ENCODE data around the gene RETREG2.

Gene RETREG2

GRCh38 chr2:219218217-219218731 lies 40.2 kb downstream of the RETREG2 start:
- no peak for DNase-seq

DNA sequence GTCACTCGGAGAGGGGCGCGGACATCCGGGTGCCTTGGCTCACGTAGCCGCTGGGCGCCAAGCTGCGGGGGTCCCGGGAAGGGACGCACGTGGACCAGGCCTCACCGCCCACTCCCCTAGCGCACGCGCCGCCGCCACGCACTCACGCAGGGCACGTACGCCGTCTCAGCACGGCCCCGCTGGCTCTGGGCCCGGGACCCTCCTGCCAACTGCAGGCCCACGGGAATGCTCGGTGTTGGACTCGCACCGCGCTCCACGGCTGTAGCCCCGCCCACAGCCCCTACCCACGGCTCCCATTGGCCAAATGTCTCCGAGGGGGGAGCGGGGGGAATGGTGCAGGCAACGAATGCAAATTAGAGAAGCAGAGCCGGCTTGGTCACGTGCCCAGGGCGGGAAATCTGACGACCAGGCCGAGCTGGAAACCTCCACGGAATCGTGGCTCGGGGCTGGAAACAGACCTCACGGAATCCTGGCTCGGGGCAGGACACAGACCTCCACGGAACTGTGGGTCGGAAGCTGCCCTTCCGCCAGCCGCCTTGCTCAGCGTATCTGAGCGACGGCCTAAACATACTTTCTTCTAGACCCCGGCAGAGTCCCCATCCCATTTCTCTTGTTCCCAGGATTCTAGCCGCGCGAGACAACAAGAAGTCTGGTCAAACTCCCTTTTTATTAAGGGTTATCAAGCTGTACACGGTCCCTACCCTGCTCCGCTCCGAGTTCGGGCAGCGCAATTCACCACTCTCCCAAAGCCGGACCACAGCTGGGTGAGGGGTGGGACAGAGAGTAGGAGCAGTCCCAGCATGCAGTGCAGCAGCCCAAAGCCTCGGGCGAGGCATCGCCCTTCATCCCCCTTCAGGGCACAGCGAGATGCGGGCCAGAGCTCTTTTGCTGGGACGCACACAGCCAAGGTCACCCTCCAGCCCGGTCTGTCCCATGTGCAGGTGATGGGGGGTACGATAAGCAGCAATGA lies 40.9 kb downstream of the RETREG2 start, which contains the start of gene ABCB6:
Gene ABCB6, minus strand, starts transcription at position 227 of the 970 bp plus-strand sequence. CDS start 285 bp downstream, outside the sequence.
- DNase-seq: peak; percentile 83 to 86

DNA sequence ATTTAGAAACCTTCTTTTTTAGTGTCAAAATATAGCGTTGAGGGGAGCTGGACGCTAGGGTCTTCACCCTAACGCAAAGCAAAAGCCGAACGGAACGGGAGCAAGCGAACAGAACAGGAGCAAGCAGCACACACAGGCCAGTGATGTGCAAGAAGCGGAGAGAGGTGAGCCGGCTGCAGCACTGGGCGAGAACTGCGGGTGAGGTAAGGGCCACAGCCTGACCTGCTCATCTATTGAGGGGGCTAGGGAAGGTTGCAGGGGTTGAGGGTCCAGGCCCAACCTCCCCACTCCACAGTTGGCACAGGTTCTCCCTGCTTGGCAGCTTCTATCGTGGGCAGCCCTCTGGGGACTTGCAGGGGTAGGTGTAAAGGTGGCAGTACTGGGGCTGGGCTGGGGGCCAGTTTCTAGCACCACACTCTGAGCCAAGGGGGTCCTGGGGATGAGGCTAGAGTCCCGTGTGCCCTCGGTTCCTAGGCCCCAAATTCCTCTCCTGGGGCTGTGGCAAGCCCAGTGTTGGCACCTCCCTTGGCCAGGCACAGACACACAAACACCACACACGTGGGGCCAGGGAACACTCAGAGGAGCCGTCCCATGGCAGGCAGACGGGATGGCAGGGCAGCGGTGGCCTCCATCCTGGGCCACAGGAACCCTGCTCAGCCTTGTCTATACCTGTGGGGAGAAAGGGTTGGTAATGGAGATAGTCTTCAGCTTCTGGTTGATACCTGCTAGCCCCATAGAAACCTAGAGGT lies 41.9 kb downstream of the RETREG2 start:
- no peak for DNase-seq

- no peak for DNase-seq
Measured at GRCh38 chr2:219220652-219221402, 42.8 kb downstream of the RETREG2 start.

DNA sequence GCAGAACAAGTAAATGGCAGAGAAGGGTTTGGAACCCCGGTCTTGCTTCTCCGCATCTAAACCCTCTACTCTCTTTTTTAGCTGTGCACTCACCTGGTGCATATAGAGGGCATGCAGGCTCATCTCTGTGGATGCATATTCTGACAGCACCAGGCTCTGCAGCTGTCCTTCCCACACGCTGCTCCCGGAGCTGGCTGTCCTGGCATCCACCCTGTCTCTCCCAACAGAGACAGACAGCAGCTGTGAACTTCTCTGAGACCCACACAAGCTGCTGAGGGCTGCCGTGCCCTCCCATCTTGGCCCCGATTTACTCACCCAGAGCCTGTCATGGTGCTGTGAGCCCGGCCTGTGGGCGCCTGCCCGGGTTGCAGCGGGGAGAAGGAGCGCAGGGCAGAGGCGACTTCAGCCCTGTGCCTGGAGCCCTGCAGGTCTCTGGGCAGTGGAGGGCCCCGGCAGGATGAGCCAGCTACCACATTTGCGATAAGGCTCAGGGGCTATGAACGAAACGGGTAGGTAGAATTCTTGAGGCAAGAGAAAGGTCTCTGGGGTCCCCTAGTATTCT lies 44.0 kb downstream of the RETREG2 start:
- no peak for DNase-seq

DNA sequence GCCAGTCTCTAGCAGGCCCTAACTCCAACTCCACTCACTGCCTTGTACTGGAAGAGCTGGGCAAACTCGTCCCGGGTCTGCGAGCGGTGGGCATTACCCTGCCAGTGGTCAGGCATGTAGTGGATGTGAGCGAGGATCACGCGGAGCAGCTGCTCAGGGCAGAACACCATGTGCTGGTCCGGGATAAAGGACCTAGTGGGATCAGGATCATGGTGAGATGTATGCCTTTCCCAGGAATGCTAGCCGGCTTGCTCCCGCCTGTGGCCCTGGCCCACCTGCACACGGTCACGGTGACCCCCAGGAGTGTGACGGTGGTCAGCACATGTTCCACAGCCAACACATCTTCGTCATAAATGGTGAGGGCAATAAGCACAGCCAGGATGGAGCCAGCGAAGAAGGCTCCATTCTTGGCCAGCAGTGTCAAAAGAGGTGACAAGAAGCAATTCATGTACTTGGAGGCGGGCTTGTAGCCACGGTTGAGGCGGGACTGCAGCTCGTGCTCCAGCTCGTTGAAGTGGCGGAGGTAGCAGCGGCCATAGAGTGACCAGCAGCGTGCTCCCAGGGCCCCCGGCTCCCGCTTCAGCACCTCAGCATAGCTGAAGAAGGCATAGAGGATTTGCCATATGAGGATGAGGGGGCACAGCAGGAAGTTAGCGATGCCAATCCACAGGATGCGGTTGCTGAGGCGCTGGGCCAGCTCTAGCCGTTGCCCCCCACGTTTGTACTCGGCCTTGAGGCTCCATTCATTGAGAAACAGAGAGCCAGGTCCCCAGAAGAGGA lies 45.9 kb downstream of the RETREG2 start:
- DNase-seq: no peak

GRCh38 chr2:219225350-219225749 lies 47.3 kb downstream of the RETREG2 start:
- DNase-seq: no peak

DNA sequence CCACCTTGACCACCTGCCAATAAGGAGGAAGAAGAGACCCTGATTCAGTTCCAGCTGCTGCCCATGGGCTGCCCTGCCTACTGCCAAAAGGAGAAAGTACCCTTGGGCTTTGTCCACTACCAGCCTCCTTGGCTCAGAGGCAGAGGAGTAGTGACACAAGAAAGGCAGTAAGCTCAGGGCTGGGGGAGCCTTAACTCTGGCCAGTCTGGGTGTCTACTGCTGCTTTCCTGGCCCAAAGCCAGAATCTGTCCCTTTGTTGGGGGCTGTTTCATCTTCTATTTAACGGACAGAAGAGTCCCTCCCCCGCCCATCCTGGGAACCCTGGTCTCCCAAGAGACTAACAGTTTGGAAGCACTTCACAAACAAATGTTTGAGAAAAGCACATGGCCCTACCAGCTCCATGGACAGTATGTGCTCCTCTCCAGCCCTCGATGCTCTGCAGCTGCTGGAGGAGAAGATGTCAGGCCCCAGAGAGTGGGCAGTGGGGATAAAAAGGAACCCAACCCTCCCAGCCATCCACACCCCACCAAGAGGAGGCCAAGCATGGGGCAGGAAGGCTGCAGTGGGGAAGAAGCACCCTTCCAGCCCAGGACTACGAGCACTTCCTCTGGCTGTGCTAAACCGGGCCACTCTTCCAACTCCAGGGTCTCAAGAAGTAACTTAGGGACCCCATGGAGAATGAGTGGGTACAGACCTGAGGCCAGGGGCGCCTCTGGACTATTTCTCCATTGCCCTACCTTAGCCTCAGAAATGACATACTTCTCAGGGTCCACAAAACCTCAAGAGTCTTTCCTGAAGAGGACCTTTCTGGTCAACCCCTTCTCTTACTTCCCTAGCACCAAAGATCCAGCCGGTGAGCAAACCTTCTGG lies 50.2 kb downstream of the RETREG2 start:
- DNase-seq: no peak

DNA sequence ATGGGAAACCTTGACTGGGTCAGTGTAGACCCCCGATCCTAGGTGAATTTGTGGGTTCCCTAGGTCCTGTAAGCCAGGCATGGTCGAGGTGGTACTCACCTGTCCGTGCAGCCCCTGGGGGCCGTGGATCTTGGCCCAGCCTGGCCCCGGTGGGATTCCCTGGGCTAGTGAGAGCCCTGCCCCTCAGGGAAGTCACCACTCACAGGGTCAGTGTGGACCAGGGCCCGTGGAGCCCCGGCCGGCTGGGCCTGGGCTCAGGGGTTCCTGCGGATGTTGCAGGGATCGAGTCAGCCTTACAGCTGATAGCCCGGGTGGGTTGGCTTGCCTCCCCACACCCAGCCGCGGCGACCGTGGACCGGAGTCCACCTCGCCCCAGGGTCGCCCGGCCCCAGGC lies 50.8 kb downstream of the RETREG2 start:
- DNase-seq: no peak

- peak; percentile 98 for DNase-seq
Measured at GRCh38 chr2:219229305-219230058, 51.4 kb downstream of the RETREG2 start, which contains the start of the genes ANKZF1 and ATG9A. TSS of gene ANKZF1 (plus strand) at chr2:219229806. CDS start at chr2:219230258, 452 bp downstream. TSS of gene ATG9A (minus strand) at chr2:219229636. CDS start at chr2:219228024, 1,612 bp downstream.

DNA sequence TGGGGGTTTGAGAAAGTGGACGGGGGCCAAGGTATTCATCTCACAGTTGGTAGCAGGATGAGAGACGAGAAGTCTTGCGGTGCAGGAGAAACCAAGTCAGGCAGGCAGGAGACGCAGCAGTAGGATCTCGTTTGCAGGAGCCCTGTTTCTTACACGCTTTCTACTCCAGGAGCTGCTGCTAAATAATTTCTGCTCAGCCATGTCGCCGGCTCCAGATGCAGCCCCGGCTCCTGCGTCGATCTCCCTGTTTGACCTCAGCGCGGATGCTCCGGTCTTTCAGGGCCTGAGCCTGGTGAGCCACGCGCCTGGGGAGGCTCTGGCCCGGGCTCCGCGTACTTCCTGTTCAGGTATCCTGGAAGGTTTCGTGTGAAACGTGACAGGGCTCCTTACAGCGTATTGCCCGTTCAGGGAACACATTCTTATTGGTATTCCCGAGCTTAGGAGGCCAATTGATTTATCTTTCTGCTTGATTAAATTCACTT lies 52.0 kb downstream of the RETREG2 start:
- DNase-seq: no peak

- no peak for DNase-seq
Measured at GRCh38 chr2:219234331-219234730, 56.3 kb downstream of the RETREG2 start.

All from activated CD4-positive, alpha-beta T cell treated with anti-CD3 and anti-CD28 coated beads, Interleukin-2, amount 50 U/mL, for 4 hours (primary cell).